ENCODE data around the gene RBMXL3.

GRCh38 chrX:115237056-115237455 lies 47.8 kb downstream of the RBMXL3 start:
- TF ChIP-seq EZH2 (IDR thresholded peaks at IDR 0.05; ENCODE audit: low read depth, low read length, severe bottlenecking) = no peak
- no peak for TF ChIP-seq CTCF (IDR thresholded peaks at IDR 0.05; ENCODE audit: control extremely low read depth in 1 of 3, insufficient read depth in 1 of 3, low read depth in 1 of 3, low read length in 3 of 3)
- TF ChIP-seq, protein P1, sequence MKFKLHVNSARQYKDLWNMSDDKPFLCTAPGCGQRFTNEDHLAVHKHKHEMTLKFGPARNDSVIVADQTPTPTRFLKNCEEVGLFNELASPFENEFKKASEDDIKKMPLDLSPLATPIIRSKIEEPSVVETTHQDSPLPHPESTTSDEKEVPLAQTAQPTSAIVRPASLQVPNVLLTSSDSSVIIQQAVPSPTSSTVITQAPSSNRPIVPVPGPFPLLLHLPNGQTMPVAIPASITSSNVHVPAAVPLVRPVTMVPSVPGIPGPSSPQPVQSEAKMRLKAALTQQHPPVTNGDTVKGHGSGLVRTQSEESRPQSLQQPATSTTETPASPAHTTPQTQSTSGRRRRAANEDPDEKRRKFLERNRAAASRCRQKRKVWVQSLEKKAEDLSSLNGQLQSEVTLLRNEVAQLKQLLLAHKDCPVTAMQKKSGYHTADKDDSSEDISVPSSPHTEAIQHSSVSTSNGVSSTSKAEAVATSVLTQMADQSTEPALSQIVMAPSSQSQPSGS (IDR thresholded peaks at IDR 0.05; ENCODE audit: low read length) = no peak
- TF ChIP-seq POU5F1 (IDR thresholded peaks at IDR 0.05; ENCODE audit: low read depth, low read length) = no peak
- no peak for TF ChIP-seq POLR2A (IDR thresholded peaks at IDR 0.05; ENCODE audit: control extremely low read depth in 1 of 2, low read depth in 2 of 2, low read length in 2 of 2)
- no peak for TF ChIP-seq ZNF274 (IDR thresholded peaks at IDR 0.05; ENCODE audit: borderline replicate concordance, extremely low read depth, low read length)
- no peak for TF ChIP-seq SP1 (IDR thresholded peaks at IDR 0.05; ENCODE audit: low read depth, low read length)
- TF ChIP-seq BCL11A (IDR thresholded peaks at IDR 0.05; ENCODE audit: low read depth in 2 of 2, low read length in 2 of 2) = no peak
- no peak for TF ChIP-seq CHD2 (IDR thresholded peaks at IDR 0.05; ENCODE audit: low read length)
- TF ChIP-seq USF2 (IDR thresholded peaks at IDR 0.05; ENCODE audit: low read length) = no peak
- TF ChIP-seq SAP30 (IDR thresholded peaks at IDR 0.05; ENCODE audit: insufficient read depth, insufficient replicate concordance, low read length) = no peak
- TF ChIP-seq SIN3A (conservative IDR thresholded peaks at IDR 0.05 in 1 of 2, IDR thresholded peaks at IDR 0.05 in 1 of 2; ENCODE audit: low read depth in 1 of 2, low read length in 2 of 2) = no peak
- TF ChIP-seq, protein P2, sequence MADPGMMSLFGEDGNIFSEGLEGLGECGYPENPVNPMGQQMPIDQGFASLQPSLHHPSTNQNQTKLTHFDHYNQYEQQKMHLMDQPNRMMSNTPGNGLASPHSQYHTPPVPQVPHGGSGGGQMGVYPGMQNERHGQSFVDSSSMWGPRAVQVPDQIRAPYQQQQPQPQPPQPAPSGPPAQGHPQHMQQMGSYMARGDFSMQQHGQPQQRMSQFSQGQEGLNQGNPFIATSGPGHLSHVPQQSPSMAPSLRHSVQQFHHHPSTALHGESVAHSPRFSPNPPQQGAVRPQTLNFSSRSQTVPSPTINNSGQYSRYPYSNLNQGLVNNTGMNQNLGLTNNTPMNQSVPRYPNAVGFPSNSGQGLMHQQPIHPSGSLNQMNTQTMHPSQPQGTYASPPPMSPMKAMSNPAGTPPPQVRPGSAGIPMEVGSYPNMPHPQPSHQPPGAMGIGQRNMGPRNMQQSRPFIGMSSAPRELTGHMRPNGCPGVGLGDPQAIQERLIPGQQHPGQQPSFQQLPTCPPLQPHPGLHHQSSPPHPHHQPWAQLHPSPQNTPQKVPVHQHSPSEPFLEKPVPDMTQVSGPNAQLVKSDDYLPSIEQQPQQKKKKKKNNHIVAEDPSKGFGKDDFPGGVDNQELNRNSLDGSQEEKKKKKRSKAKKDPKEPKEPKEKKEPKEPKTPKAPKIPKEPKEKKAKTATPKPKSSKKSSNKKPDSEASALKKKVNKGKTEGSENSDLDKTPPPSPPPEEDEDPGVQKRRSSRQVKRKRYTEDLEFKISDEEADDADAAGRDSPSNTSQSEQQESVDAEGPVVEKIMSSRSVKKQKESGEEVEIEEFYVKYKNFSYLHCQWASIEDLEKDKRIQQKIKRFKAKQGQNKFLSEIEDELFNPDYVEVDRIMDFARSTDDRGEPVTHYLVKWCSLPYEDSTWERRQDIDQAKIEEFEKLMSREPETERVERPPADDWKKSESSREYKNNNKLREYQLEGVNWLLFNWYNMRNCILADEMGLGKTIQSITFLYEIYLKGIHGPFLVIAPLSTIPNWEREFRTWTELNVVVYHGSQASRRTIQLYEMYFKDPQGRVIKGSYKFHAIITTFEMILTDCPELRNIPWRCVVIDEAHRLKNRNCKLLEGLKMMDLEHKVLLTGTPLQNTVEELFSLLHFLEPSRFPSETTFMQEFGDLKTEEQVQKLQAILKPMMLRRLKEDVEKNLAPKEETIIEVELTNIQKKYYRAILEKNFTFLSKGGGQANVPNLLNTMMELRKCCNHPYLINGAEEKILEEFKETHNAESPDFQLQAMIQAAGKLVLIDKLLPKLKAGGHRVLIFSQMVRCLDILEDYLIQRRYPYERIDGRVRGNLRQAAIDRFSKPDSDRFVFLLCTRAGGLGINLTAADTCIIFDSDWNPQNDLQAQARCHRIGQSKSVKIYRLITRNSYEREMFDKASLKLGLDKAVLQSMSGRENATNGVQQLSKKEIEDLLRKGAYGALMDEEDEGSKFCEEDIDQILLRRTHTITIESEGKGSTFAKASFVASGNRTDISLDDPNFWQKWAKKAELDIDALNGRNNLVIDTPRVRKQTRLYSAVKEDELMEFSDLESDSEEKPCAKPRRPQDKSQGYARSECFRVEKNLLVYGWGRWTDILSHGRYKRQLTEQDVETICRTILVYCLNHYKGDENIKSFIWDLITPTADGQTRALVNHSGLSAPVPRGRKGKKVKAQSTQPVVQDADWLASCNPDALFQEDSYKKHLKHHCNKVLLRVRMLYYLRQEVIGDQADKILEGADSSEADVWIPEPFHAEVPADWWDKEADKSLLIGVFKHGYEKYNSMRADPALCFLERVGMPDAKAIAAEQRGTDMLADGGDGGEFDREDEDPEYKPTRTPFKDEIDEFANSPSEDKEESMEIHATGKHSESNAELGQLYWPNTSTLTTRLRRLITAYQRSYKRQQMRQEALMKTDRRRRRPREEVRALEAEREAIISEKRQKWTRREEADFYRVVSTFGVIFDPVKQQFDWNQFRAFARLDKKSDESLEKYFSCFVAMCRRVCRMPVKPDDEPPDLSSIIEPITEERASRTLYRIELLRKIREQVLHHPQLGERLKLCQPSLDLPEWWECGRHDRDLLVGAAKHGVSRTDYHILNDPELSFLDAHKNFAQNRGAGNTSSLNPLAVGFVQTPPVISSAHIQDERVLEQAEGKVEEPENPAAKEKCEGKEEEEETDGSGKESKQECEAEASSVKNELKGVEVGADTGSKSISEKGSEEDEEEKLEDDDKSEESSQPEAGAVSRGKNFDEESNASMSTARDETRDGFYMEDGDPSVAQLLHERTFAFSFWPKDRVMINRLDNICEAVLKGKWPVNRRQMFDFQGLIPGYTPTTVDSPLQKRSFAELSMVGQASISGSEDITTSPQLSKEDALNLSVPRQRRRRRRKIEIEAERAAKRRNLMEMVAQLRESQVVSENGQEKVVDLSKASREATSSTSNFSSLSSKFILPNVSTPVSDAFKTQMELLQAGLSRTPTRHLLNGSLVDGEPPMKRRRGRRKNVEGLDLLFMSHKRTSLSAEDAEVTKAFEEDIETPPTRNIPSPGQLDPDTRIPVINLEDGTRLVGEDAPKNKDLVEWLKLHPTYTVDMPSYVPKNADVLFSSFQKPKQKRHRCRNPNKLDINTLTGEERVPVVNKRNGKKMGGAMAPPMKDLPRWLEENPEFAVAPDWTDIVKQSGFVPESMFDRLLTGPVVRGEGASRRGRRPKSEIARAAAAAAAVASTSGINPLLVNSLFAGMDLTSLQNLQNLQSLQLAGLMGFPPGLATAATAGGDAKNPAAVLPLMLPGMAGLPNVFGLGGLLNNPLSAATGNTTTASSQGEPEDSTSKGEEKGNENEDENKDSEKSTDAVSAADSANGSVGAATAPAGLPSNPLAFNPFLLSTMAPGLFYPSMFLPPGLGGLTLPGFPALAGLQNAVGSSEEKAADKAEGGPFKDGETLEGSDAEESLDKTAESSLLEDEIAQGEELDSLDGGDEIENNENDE (IDR thresholded peaks at IDR 0.05; ENCODE audit: insufficient replicate concordance, low read length) = no peak

Data from H1 (cell line).